G401.6 (cell line): Measurements from ENCODE around the gene APMAP.
"Not testable (repeated sequence)": the region's sequence is repeated elsewhere in the genome, so short reads cannot be mapped to it uniquely, and the experiment has no call there.

Source experiments
- FAIRE-seq: peaks from 2 replicates; lab custom pipeline; 2012; peaks lifted over from hg19 to GRCh38; lab: Jason Lieb, UNC

APMAP gene

GRCh38 chr20:24930724-24931688 lies 61.5 kb downstream of the APMAP start:
- FAIRE-seq, result not testable (repeated sequence)

- not testable (repeated sequence) for FAIRE-seq
Observed at GRCh38 chr20:24929867-24930723, 62.5 kb downstream of the APMAP start.

- not testable (repeated sequence) for FAIRE-seq
Observed at GRCh38 chr20:24929259-24929658, 63.3 kb downstream of the APMAP start.

- FAIRE-seq, result not testable (repeated sequence)
Observed at GRCh38 chr20:24920706-24921105, 71.8 kb downstream of the APMAP start.

- not testable (repeated sequence) for FAIRE-seq
Observed at GRCh38 chr20:24919665-24920064, 72.9 kb downstream of the APMAP start.

GRCh38 chr20:24918579-24919566 lies 73.7 kb downstream of the APMAP start:
- no peak for FAIRE-seq

- no peak for FAIRE-seq
Observed at GRCh38 chr20:24917797-24918578, 74.6 kb downstream of the APMAP start.

- no peak for FAIRE-seq
Observed at GRCh38 chr20:24917056-24917455, 75.5 kb downstream of the APMAP start.

- no peak for FAIRE-seq
Observed at GRCh38 chr20:24916412-24916811, 76.1 kb downstream of the APMAP start.

GRCh38 chr20:24915892-24916291 lies 76.7 kb downstream of the APMAP start:
- FAIRE-seq, result no peak

GRCh38 chr20:24915440-24915839 lies 77.1 kb downstream of the APMAP start:
- no peak for FAIRE-seq

- no peak for FAIRE-seq
Observed at GRCh38 chr20:24914388-24915241, 77.9 kb downstream of the APMAP start.

- no peak for FAIRE-seq
Observed at GRCh38 chr20:24913076-24913628, 79.4 kb downstream of the APMAP start.
